GM12878 (cell line): ENCODE results near the gene DMAC1.

Source experiments
- BCL11A ChIP-seq: IDR thresholded peaks from 2 replicates; pipeline ENCODE4 v1.6.1; 2011; ENCODE audit warnings: low read depth, low read length
- BRCA1 ChIP-seq: IDR thresholded peaks from 2 replicates; pipeline ENCODE4 v1.6.1; 2011; ENCODE audit warnings: low read depth, low read length, improper control_type of control experiment
- CREB1 ChIP-seq: IDR thresholded peaks from 2 replicates; pipeline ENCODE4 v1.6.1; 2012; ENCODE audit warnings: low read depth, mild to moderate bottlenecking, inconsistent platforms
- CTCF ChIP-seq, 3 experiments: IDR thresholded peaks in 2 of 3; conservative IDR thresholded peaks in 1 of 3; 2 replicates each; pipeline ENCODE4 v1.5.1; 2011; ENCODE audit warnings: low read depth in 3 of 3, low read length in 3 of 3, mild to moderate bottlenecking in 3 of 3, control low read depth in 2 of 3, moderate library complexity in 2 of 3, inconsistent platforms in 1 of 3, mixed read lengths in 1 of 3; ENCODE audit not compliant: control insufficient read depth in 2 of 3, insufficient read depth in 1 of 3; ENCODE audit errors: extremely low read depth in 1 of 3
- E4F1 ChIP-seq: fragments of 450-650 bp; IDR thresholded peaks from 2 replicates; pipeline ENCODE4 v1.6.1; 2018; ENCODE audit warnings: borderline replicate concordance, mild to moderate bottlenecking; ENCODE audit not compliant: partially characterized antibody
- EZH2 ChIP-seq: IDR thresholded peaks from 2 replicates; pipeline ENCODE4 v1.6.1; 2012; ENCODE audit warnings: low read depth, mild to moderate bottlenecking, control low read depth, inconsistent platforms, low read length, borderline replicate concordance; ENCODE audit not compliant: control insufficient read depth
- FOXK2 ChIP-seq: fragments of 450-650 bp; IDR thresholded peaks from 2 replicates; pipeline ENCODE4 v1.6.1; 2017; ENCODE audit warnings: mild to moderate bottlenecking, moderate library complexity
- PKNOX1 ChIP-seq: fragments of 450-650 bp; IDR thresholded peaks from 2 replicates; pipeline ENCODE4 v1.6.1; 2016; ENCODE audit warnings: mild to moderate bottlenecking
- POLR2A ChIP-seq: IDR thresholded peaks from 2 replicates; pipeline ENCODE4 v1.6.1; 2011; ENCODE audit warnings: low read depth, mild to moderate bottlenecking, low read length
- SIN3A ChIP-seq: IDR thresholded peaks from 2 replicates; pipeline ENCODE4 v1.6.1; 2012; ENCODE audit warnings: low read depth, low read length, improper control_type of control experiment
- USF2 ChIP-seq: IDR thresholded peaks from 2 replicates; pipeline ENCODE4 v1.6.1; 2011; ENCODE audit warnings: low read depth, low read length, improper control_type of control experiment, borderline replicate concordance
- YY1 ChIP-seq: IDR thresholded peaks from 2 replicates; pipeline ENCODE4 v1.6.1; 2011; ENCODE audit warnings: low read depth, mild to moderate bottlenecking, low read length

GRCh38 chr9:7791394-7791793, 8.2 kb downstream of the DMAC1 start:
- TF ChIP-seq CTCF (IDR thresholded peaks at IDR 0.05 in 2 of 3, conservative IDR thresholded peaks at IDR 0.05 in 1 of 3; ENCODE audit: control insufficient read depth in 2 of 3, extremely low read depth in 1 of 3, insufficient read depth in 1 of 3, low read depth in 3 of 3, low read length in 3 of 3) (no peak), BCL11A (no peak), CREB1 (no peak), FOXK2 (no peak), BRCA1 (no peak), PKNOX1 (no peak), EZH2 (no peak), YY1 (no peak), USF2 (no peak), POLR2A (no peak), SIN3A (no peak), E4F1 (no peak)
